KBM-7 (cell line): ENCODE measurements around the gene HAND1.

ENCODE experiments used
- DNase-seq: peaks from one replicate; pipeline ENCODE4 v3.0.0-alpha.2; 2015
- in situ Hi-C: fragments of 300-500 bp; cut with MboI; formaldehyde crosslinking; loops from 2 replicates; pipeline ENCODE4 v1.14.3; 2020; ENCODE audit warnings: low sequenced_read_pairs, low pct_unique_long_range_greater_than_20kb, mixed read lengths

Gene HAND1

GRCh38 chr5:154508114-154508513, 30.1 kb upstream of the HAND1 start:
- in situ Hi-C loops, result no loop called here

GRCh38 chr5:154506716-154507080, 28.7 kb upstream of the HAND1 start:
- in situ Hi-C loops, result no loop called here
- no peak for DNase-seq

More at GRCh38 chr5:154508114-154508513, 30.1 kb upstream of the HAND1 start:
- no peak for DNase-seq

- in situ Hi-C loops, result no loop called here
- no peak for DNase-seq
Observed at GRCh38 chr5:154506049-154506715, 28.2 kb upstream of the HAND1 start.

- in situ Hi-C loops, result no loop called here
- DNase-seq, result no peak
Observed at GRCh38 chr5:154505567-154505966, 27.5 kb upstream of the HAND1 start.

- no peak for DNase-seq
- in situ Hi-C loops, result no loop called here
Observed at GRCh38 chr5:154503698-154504039, 25.6 kb upstream of the HAND1 start.

- in situ Hi-C loops, result no loop called here
Observed at GRCh38 chr5:154502180-154502579, 24.2 kb upstream of the HAND1 start.

GRCh38 chr5:154501566-154501965, 23.5 kb upstream of the HAND1 start:
- no peak for DNase-seq
- in situ Hi-C loops, result no loop called here

More at GRCh38 chr5:154502180-154502579, 24.2 kb upstream of the HAND1 start:
- no peak for DNase-seq

- DNase-seq, result no peak
- in situ Hi-C loops, result no loop called here
Observed at GRCh38 chr5:154498994-154499393, 21.0 kb upstream of the HAND1 start.

GRCh38 chr5:154498591-154498990, 20.6 kb upstream of the HAND1 start:
- in situ Hi-C loops, result no loop called here
- DNase-seq, result no peak

GRCh38 chr5:154494036-154494435, 16.0 kb upstream of the HAND1 start:
- in situ Hi-C loops, result no loop called here

GRCh38 chr5:154493274-154493673, 15.2 kb upstream of the HAND1 start:
- in situ Hi-C loops, result no loop called here
- no peak for DNase-seq

More at GRCh38 chr5:154494036-154494435, 16.0 kb upstream of the HAND1 start:
- DNase-seq, result no peak

GRCh38 chr5:154491941-154492340, 13.9 kb upstream of the HAND1 start:
- in situ Hi-C loops, result no loop called here
- no peak for DNase-seq

- no peak for DNase-seq
- in situ Hi-C loops, result no loop called here
Observed at GRCh38 chr5:154487541-154487940, 9.5 kb upstream of the HAND1 start.

GRCh38 chr5:154486427-154486866, 8.4 kb upstream of the HAND1 start:
- in situ Hi-C loops, result no loop called here
- no peak for DNase-seq

GRCh38 chr5:154485850-154486426, 7.9 kb upstream of the HAND1 start:
- no peak for DNase-seq
- in situ Hi-C loops, result no loop called here

- no peak for DNase-seq
Observed at GRCh38 chr5:154485096-154485491, 7.1 kb upstream of the HAND1 start.

GRCh38 chr5:154484393-154485095, 6.5 kb upstream of the HAND1 start:
- in situ Hi-C loops, result no loop called here
- DNase-seq, result no peak

More at GRCh38 chr5:154485096-154485491, 7.1 kb upstream of the HAND1 start:
- in situ Hi-C loops, result no loop called here

GRCh38 chr5:154483654-154484392, 5.8 kb upstream of the HAND1 start:
- in situ Hi-C loops, result no loop called here

GRCh38 chr5:154482528-154483449, 4.8 kb upstream of the HAND1 start:
- DNase-seq, result no peak
- in situ Hi-C loops, result no loop called here

More at GRCh38 chr5:154483654-154484392, 5.8 kb upstream of the HAND1 start:
- no peak for DNase-seq
